GM12864 (cell line): ENCODE results near the gene GTPBP8.

Experiments used
- DNase-seq: peaks from one replicate; pipeline ENCODE4 v3.0.0-alpha.2; 2011; ENCODE audit warnings: low read depth
- H3K4me3 ChIP-seq: 2 replicates; pipeline ENCODE4 v1.5.1; 2011; ENCODE audit warnings: mild to moderate bottlenecking, low read depth, low read length, control low read depth
- TF ChIP-seq, protein P1 (sequence below): IDR thresholded peaks from 2 replicates; pipeline ENCODE4 v1.5.1; 2011; ENCODE audit warnings: low read depth, mild to moderate bottlenecking, moderate library complexity, low read length, control low read depth, inconsistent platforms; ENCODE audit errors: missing control alignments

GTPBP8 gene

DNA sequence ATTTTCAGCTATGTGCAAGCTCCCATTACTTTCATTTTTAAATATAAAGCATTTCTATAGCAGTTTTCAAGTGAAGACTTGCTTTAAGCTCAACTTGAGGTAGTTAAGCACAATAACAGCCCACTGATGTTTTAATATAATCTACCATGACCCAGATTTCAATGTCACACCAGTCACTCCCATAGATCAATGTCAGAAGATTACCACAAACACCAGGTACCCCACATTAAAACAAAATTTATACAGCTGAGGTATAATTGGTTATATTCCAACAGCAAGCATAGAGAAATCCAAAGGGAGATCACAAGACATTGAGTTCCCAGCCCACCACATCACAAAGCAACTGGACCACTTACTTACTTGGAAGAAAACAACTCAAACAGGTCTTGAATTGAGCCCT is 22.8 kb downstream of the GTPBP8 start:
- H3K4me3 ChIP-seq = no peak overlapping the region
- DNase-seq = no peak
- TF ChIP-seq, protein P1, sequence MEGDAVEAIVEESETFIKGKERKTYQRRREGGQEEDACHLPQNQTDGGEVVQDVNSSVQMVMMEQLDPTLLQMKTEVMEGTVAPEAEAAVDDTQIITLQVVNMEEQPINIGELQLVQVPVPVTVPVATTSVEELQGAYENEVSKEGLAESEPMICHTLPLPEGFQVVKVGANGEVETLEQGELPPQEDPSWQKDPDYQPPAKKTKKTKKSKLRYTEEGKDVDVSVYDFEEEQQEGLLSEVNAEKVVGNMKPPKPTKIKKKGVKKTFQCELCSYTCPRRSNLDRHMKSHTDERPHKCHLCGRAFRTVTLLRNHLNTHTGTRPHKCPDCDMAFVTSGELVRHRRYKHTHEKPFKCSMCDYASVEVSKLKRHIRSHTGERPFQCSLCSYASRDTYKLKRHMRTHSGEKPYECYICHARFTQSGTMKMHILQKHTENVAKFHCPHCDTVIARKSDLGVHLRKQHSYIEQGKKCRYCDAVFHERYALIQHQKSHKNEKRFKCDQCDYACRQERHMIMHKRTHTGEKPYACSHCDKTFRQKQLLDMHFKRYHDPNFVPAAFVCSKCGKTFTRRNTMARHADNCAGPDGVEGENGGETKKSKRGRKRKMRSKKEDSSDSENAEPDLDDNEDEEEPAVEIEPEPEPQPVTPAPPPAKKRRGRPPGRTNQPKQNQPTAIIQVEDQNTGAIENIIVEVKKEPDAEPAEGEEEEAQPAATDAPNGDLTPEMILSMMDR = no peak

DNA sequence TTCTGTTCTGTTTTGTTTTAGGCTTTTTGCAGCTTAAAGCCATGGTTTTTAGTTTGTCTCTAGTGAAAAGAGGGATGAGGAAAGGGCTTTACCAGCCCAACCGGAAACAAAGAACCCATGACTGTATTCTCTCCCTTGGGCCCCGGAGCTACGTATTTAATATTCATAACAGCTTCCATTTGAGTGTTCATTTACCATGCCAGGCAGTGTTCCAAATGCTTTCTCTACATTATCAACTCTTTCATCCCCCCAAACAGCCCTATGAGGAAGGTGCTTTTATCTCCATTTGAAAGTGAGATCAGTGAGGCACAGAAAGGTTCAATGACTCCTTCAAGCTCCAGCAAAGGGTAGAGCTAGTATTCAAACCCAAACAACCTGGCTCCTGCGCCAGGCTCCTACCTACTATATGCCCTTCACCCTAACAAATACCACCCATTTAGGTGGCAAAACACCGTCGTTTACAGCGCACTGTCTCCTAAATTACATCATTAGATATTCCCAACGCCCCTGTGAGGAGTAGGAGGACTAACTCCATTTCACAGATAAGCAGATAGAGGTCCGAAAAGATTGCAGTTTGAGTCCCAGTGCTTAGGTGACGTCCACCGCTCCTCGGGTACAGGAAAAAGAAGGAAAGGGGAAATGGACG is 27.9 kb downstream of the GTPBP8 start:
- no peak for DNase-seq
- TF ChIP-seq, protein P1 = no peak
- H3K4me3 ChIP-seq = peak overlapping the region; percentile 86

DNA sequence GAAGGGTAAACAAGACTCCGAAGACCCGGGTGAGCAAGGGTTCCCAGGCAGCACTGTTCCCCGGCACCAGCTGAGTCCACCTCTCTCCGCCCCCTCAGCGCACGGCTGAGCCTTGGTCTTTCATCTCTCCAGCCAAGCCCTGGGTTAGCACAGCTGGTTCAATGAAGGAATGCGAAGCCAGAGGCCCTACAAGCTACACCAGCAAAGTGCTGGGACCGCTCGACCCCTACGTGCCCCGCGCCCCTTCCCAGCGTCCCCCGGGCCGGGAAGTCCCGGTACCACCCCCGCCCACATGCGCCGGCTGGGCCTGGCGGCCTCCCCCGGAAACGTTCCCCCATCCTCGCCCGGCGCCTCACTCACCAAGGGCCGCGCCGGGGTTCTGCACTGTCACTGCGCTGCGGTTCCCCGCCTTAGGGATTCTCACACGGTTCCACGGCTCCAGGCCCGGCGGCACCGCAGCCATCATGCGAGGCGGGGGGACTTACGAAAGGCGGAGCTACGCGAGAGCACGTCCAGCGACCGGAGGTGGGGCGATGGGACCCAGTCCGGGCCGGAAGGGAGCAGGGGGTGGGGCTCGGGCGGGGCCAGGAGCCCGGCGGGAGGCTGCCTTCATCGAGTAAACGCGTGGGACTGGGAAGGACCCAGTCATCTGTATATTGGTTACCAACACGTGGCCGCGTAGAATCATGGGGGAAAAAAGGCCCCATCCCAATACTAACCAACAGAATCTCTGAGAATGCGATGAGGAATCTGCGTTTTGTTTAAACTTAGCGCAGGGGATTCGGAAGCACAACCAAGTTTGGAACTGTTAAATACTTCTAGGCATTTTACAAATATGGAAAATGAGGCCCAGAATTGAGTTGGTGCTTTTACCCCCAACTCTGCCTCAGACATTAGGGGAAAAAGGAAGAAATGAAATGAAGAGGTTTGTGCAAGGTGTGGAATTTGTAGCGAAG is 28.7 kb downstream of the GTPBP8 start:
- peak overlapping the region; percentile 86 for H3K4me3 ChIP-seq
- TF ChIP-seq, protein P1 = no peak
- peak; percentile 65 for DNase-seq

DNA sequence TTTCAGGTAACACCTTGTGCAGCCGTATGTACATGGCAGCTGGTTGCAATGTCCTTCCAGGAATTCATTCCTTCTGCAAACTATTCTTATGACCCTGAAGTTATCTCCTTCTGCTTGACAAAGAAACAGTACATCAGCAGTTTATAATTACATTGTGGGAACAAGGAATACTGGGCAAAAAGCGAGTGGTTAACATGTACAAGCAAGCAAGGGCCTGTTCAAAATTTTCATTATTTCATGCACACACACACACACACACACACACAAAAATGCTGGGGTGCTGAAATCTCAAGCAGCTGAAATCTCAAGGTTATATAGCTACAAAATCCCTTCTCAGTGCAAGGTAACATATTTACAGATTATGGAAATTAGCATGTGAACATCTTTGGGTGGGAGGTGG is 30.7 kb downstream of the GTPBP8 start:
- no peak for DNase-seq
- TF ChIP-seq, protein P1 = no peak
- H3K4me3 ChIP-seq = no peak overlapping the region

DNA sequence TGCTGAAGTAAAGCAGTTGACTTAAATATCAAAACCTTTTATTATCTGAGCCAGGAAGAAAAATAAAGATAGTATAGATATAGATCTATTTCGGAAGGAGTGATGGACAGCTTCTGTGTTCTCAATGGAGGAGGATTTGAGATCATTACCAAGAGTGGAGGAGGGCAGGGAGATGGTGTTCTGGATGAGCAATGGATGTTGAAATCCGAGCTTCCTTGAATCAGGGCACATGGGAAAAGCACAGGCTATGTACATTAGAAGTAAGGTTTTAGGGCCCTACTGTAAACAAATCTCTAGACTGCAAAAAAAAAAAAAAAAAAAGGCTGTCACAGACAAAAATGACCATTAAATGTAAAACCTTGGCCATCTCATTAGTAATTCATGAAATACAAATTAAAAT is 43.2 kb downstream of the GTPBP8 start:
- H3K4me3 ChIP-seq = no peak overlapping the region
- TF ChIP-seq, protein P1 = no peak
- DNase-seq = no peak

DNA sequence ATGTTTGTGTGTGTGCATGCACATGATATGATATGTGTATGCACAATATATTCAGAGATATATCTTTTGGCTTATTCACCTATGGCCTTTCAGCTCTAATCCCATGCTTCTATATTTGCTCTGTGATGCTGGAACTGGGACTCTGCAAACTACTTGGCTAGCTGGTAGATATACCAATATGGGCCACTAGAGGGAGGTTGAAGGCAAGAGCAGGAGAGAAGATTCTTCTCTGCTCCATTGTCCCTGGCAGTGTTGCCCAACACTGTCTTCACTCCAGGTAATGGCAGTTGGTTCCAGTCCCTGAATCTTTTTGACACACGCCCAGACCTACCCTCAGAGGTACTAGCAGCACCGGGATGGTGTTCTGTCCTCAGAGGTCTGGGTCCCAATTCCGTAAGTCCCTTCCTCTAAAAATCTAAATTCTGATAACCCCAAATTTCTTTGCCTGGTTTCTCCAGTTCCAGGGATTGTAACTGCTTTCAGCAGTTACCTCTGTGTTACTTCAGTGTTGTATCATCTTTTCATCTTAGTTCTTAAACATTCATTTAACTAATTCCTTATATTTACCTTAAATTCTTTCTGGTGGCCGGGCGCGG is 44.7 kb downstream of the GTPBP8 start:
- DNase-seq = no peak

More for the DNA sequence above, 44.7 kb downstream of the GTPBP8 start:
- no peak overlapping the region for H3K4me3 ChIP-seq
- TF ChIP-seq, protein P1 = peak; percentile 91
